Right hindlimb (tissue), 1 donor: Measurements from ENCODE around the gene PLXNB1.

ENCODE experiments used
- DNase-seq: peaks from one replicate; pipeline ENCODE4 v3.0.0-alpha.2; 2018

The PLXNB1 gene

GRCh38 chr3:48356419-48356818 lies 73.5 kb downstream of the PLXNB1 start:
- no peak for DNase-seq

GRCh38 chr3:48353987-48354386 lies 75.9 kb downstream of the PLXNB1 start:
- no peak for DNase-seq
